ENCODE measurements around the gene RIMS4. TPM values are rescaled to one million over a fixed set of nuclear protein-coding genes. Genes with fewer than 3 reads are reported as not detected.
"Not testable (repeated sequence)": the region's sequence is repeated elsewhere in the genome, so short reads cannot be mapped to it uniquely, and the experiment has no call there.

Gene RIMS4
- total RNA-seq, 4 donors from 2014 or later, result 1.2 to 2.6 (median 1.9) TPM

DNA sequence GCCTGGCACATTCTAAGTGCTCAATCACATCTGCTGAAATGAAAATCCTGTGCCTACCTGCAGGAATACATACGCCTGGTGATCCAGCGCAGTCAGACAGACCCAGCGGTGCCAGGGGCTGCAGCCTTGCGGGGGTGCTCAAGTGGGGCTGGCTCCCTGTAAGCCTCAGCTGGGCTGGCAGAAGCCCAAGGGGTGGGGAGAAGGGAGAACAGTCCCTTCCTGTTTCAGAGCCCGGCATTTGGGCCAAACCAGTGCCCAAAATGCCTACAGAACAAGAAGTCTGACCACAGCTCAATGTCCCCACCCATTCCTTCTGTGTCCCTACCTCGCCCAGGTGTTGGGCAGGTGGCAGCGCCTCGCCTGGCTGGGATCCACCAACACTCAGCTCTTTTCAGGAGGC, 42.1 kb downstream of the RIMS4 start:
- no peak for DNase-seq (ENCODE audit: extremely low spot score)
- H3K9me3 ChIP-seq, result no peaks in the 10 kb centered on the region
- H3K27me3 ChIP-seq, result peaks cover 0 to 70% (median 0%) of the 10 kb centered on the region in 4 donors
- no peaks in the 10 kb centered on the region for H3K4me1 ChIP-seq
- no peaks in the 10 kb centered on the region for H3K36me3 ChIP-seq
- no peak for TF ChIP-seq POLR2AphosphoS5 (IDR thresholded peaks at IDR 0.05)
- no peak overlapping the region for H3K27ac ChIP-seq (replicated peaks in 1 of 4)
- WGBS, result 66% methylated on average over 4 of the region's 8 CpGs
- no peak overlapping the region for H3K4me3 ChIP-seq
- intact Hi-C loops (cut with DNase I), result no loop called here

DNA sequence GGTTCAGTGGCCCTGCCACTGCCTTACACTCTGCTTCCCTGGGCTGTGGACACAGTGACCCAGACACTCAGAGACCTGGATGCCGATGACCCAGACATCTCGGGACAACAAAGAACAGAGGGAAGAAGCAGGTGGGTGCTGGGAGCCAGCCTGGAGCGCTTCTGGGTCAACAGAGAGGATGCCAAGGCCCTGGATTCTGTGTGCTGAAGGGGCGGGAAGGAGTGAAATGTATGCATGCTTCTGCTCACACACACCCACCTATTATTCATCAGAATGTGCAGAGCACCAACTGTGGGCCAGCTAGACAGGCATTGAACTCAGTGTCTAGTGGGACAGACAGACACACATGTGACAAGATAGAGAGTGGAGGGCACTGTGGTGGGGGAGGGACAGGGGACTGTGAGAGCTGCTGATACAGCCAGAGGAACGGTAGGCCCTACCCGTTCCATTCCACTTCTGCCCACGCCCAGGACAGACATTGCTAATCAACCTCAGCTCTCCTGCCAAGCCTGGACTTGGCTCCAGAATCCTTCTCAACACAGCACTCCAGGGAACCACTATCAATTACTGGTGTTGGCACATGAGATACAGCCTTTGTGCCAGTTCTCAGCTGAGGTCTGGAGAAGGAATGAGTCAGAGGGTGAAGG, 44.5 kb downstream of the RIMS4 start:
- Histone ChIP-seq H3K9me3 (no peaks in the 10 kb centered on the region), H3K27ac (replicated peaks in 1 of 4) (no peak overlapping the region), H3K27me3 (peaks cover 0 to 46% (median 0%) of the 10 kb centered on the region in 4 donors), H3K36me3 (no peaks in the 10 kb centered on the region), H3K4me3 (no peak overlapping the region), H3K4me1 (peaks cover 5 to 18% (median 12%) of the 10 kb centered on the region in 4 donors)
- intact Hi-C loops (cut with DNase I), result no loop called here
- TF ChIP-seq, protein P1, sequence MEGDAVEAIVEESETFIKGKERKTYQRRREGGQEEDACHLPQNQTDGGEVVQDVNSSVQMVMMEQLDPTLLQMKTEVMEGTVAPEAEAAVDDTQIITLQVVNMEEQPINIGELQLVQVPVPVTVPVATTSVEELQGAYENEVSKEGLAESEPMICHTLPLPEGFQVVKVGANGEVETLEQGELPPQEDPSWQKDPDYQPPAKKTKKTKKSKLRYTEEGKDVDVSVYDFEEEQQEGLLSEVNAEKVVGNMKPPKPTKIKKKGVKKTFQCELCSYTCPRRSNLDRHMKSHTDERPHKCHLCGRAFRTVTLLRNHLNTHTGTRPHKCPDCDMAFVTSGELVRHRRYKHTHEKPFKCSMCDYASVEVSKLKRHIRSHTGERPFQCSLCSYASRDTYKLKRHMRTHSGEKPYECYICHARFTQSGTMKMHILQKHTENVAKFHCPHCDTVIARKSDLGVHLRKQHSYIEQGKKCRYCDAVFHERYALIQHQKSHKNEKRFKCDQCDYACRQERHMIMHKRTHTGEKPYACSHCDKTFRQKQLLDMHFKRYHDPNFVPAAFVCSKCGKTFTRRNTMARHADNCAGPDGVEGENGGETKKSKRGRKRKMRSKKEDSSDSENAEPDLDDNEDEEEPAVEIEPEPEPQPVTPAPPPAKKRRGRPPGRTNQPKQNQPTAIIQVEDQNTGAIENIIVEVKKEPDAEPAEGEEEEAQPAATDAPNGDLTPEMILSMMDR (IDR thresholded peaks at IDR 0.05), result no peak
- TF ChIP-seq POLR2A (IDR thresholded peaks at IDR 0.05; ENCODE audit: low read depth) (no peak), POLR2AphosphoS5 (IDR thresholded peaks at IDR 0.05) (no peak), EP300 (IDR thresholded peaks at IDR 0.05) (no peak)
- 73% methylated on average over 7 of the region's 7 CpGs for WGBS
- no peak for DNase-seq (ENCODE audit: extremely low spot score)

DNA sequence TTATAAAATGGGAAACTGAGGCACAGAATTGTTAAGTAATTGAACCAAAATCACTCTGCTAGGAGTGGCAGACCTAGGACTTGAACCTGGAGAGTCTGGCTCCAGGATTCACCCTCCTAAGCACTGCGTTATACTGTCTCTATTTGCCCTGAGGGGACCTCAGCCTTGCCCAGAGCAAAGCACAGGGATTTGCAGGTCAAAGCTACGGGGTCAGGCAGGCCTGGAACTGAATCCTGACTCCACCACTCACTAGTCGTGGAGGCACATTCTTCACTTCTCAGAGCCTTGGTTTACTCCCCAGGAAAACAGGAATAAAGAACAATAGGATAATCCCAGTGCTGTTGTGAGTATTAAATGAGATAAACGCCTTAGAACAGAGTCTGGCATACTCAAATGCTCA, 45.3 kb downstream of the RIMS4 start:
- intact Hi-C loops (cut with DNase I), result no loop called here
- TF ChIP-seq, protein P1 (IDR thresholded peaks at IDR 0.05), result no peak
- TF ChIP-seq EP300 (IDR thresholded peaks at IDR 0.05) (no peak), POLR2A (IDR thresholded peaks at IDR 0.05; ENCODE audit: low read depth) (no peak), POLR2AphosphoS5 (IDR thresholded peaks at IDR 0.05) (no peak)
- Histone ChIP-seq H3K4me3 (no peak overlapping the region), H3K36me3 (no peaks in the 10 kb centered on the region), H3K9me3 (no peaks in the 10 kb centered on the region), H3K27ac (replicated peaks in 1 of 4) (no peak overlapping the region), H3K27me3 (peaks cover 0 to 39% (median 0%) of the 10 kb centered on the region in 4 donors), H3K4me1 (peaks cover 5 to 18% (median 12%) of the 10 kb centered on the region in 4 donors)
- DNase-seq (ENCODE audit: extremely low spot score), result no peak
- WGBS, result 61% methylated on average over 4 of the region's 4 CpGs

DNA sequence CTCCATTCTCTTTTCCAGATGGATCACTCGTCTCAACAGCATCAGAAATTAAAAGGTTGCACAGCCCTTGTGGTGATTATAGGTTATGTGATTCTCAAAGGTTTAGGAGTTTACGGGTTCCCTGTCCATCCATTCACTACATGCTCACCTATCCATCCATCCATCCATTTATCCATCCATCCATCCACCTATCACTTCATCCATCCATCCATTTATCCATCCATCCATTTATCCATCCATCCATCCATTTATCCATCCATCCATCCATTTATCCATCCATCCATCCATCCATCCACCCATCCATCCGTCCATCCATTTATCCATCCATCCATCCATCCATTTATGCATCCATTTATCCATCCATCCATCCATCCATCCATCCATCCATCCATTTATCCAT, 46.5 kb downstream of the RIMS4 start:
- H3K4me3 ChIP-seq; H3K36me3 ChIP-seq; DNase-seq (ENCODE audit: extremely low spot score); H3K9me3 ChIP-seq; intact Hi-C loops (cut with DNase I); H3K27ac ChIP-seq (replicated peaks in 1 of 4): not testable (repeated sequence)
- peaks cover 0 to 29% (median 0%) of the 10 kb centered on the region in 4 donors for H3K27me3 ChIP-seq
- H3K4me1 ChIP-seq, result peaks cover 5 to 18% (median 12%) of the 10 kb centered on the region in 4 donors
- 87% methylated on average over 3 of the region's 3 CpGs for WGBS

DNA sequence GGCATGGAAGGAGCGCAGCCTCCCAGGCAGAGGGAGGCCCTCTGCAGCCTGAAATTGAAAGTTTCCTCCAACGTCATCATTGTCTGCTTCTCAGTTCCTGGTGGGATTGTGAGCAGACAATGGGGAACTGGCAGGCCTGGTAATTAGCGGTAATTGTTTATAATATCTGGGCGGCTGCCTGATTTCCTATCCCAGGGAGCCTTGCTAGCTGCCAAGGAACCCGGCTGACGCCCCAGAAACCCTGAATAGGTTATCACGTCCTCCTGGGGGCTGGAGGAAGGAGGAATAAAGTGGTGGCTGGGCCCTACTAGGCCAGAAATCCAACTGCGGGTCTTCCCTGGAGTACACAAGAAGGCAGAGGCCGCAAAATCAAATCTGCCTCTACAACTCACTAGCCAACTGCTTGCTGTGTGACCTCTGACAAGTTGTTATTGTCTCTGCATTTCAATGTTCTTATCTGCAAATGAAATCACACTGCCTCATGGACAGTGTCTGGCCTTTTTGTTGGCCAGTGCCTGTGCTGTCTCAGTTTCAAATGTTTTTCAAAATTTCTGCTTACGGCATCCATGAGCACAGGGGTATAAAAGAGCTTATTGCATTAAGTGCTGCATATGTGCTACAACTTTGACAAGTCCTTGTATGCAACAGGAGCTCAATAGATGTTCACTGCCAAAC, 47.7 kb downstream of the RIMS4 start:
- no peak for DNase-seq (ENCODE audit: extremely low spot score)
- TF ChIP-seq POLR2AphosphoS5 (IDR thresholded peaks at IDR 0.05) (peak in 1 of 2 donors; percentile 12), EP300 (IDR thresholded peaks at IDR 0.05) (no peak), POLR2A (IDR thresholded peaks at IDR 0.05; ENCODE audit: low read depth) (no peak)
- TF ChIP-seq, protein P1 (IDR thresholded peaks at IDR 0.05), result no peak
- peak overlapping the region; percentile 51 to 71 (median 60) for H3K27ac ChIP-seq (replicated peaks in 1 of 4)
- intact Hi-C loops (cut with DNase I), result no loop called here
- no peaks in the 10 kb centered on the region for H3K9me3 ChIP-seq
- H3K4me1 ChIP-seq, result peaks cover 5 to 18% (median 12%) of the 10 kb centered on the region in 4 donors
- H3K36me3 ChIP-seq, result no peaks in the 10 kb centered on the region
- H3K27me3 ChIP-seq, result peaks cover 0 to 17% (median 0%) of the 10 kb centered on the region in 4 donors
- WGBS, result 48% methylated on average over 7 of the region's 10 CpGs
- no peak overlapping the region for H3K4me3 ChIP-seq
